22Rv1 (cell line): ENCODE data around the gene LMAN2.

ENCODE experiments used
- CTCF ChIP-seq: fragments of 450-650 bp; IDR thresholded peaks from 2 replicates; pipeline ENCODE4 v1.5.1; 2017; ENCODE audit warnings: mild to moderate bottlenecking
- ZFX ChIP-seq: fragments of 450-650 bp; IDR thresholded peaks from 2 replicates; pipeline ENCODE4 v1.6.1; 2017; ENCODE audit warnings: antibody characterized with exemption, borderline replicate concordance

GRCh38 chr5:177288191-177288590 lies 63.3 kb downstream of the LMAN2 start:
- no peak for TF ChIP-seq CTCF
- TF ChIP-seq ZFX = no peak
